Muscle layer of duodenum (tissue), 2 donors: ENCODE data around the gene SLC25A25.

Experiments
- H3K27ac ChIP-seq: one replicate; pipeline ENCODE4 v1.7.0; 2013; ENCODE audit warnings: mild to moderate bottlenecking, low read length
- H3K27me3 ChIP-seq: one replicate; pipeline ENCODE4 v1.7.0; 2013; ENCODE audit warnings: low read depth, mild to moderate bottlenecking, control low read depth, low read length
- H3K36me3 ChIP-seq, 2 donors: one replicate each; pipeline ENCODE4 v1.7.0; 2013; ENCODE audit warnings: low read length in 2 of 2, control low read depth in 1 of 2, mild to moderate bottlenecking in 1 of 2; ENCODE audit not compliant: insufficient read depth in 2 of 2, control insufficient read depth in 1 of 2
- H3K4me1 ChIP-seq, 2 donors: one replicate each; pipeline ENCODE4 v1.7.0; 2013; ENCODE audit warnings: low read length in 2 of 2, mild to moderate bottlenecking in 2 of 2, control low read depth in 1 of 2, moderate library complexity in 1 of 2; ENCODE audit not compliant: insufficient read depth in 2 of 2, control insufficient read depth in 1 of 2
- H3K4me3 ChIP-seq, 2 donors: one replicate each; pipeline ENCODE4 v1.7.0; 2013; ENCODE audit warnings: low read length in 2 of 2, low read depth in 1 of 2, mild to moderate bottlenecking in 1 of 2
- H3K9me3 ChIP-seq, 2 donors: one replicate each; pipeline ENCODE4 v1.7.0; 2013; ENCODE audit warnings: low read length in 2 of 2, control low read depth in 1 of 2, mild to moderate bottlenecking in 1 of 2; ENCODE audit not compliant: control insufficient read depth in 1 of 2
- donor health status: healthy.

Gene SLC25A25

GRCh38 chr9:128093011-128093410 lies 25.0 kb downstream of the SLC25A25 start:
- H3K9me3 ChIP-seq = no peaks in the 10 kb centered on the region

GRCh38 chr9:128094166-128094949 lies 26.3 kb downstream of the SLC25A25 start:
- peak overlapping the region in 1 of 2 donors; percentile 33 for H3K4me3 ChIP-seq
- peak overlapping the region; percentile 98 for H3K27ac ChIP-seq
- H3K27me3 ChIP-seq = no peaks in the 10 kb centered on the region
- H3K36me3 ChIP-seq = peaks cover 3 to 10% of the 10 kb centered on the region in 2 donors
- H3K4me1 ChIP-seq = peaks cover 24 to 52% of the 10 kb centered on the region in 2 donors
- H3K9me3 ChIP-seq = no peaks in the 10 kb centered on the region

More at GRCh38 chr9:128093011-128093410, 25.0 kb downstream of the SLC25A25 start:
- Histone ChIP-seq H3K27ac (peak overlapping the region; percentile 98), H3K4me3 (no peak overlapping the region), H3K4me1 (peaks cover 25 to 51% of the 10 kb centered on the region in 2 donors), H3K36me3 (peaks cover 0 to 5% of the 10 kb centered on the region in 2 donors), H3K27me3 (no peaks in the 10 kb centered on the region)

GRCh38 chr9:128094950-128095544 lies 27.0 kb downstream of the SLC25A25 start:
- Histone ChIP-seq H3K36me3 (peaks cover 3 to 10% of the 10 kb centered on the region in 2 donors), H3K4me3 (peak overlapping the region in 1 of 2 donors; percentile 33), H3K27ac (peak overlapping the region; percentile 98), H3K4me1 (peaks cover 24 to 58% of the 10 kb centered on the region in 2 donors), H3K27me3 (no peaks in the 10 kb centered on the region), H3K9me3 (no peaks in the 10 kb centered on the region)

DNA sequence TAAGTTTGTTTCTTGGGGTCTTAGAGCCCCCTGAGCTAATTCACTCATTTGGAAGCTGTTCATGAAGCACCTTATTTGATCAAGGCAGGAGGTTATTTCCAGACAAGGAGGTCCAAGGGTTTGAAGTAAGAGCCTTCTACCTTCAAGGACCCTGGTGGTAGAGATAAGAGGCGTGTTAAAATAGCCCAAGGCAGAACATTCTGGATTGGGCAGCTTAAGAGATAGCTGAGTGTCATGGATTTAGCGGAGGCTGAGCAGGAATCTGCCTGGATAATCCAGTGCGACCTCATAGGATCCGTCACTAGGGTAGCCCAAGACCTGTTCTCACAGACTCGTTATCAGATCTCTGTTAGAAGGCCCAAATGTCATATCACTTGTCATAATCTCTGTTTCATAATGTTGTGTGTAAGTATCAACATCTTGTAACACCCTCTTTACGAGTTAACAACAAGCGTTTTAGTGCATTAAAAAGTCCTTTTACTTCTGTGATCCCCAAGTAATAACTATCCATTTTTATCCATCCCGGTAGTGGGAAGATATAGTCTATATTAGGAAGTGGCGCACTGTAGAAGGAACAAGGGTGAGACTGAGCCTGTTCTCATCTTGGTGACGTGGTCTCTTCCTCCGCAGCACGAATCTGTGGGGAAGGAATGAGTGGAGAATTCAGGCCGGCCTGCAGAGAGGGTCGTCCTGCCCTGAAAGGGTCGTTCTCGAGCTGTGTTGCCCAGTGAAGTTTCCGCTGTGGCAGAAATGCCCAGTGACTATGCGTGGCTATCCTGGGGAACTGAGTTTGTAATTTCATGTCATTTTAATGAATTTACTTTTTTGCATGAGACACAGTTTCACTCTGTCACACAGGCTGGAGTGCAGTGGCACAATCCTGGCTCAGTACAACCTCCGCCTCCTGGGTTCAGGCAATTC lies 28.8 kb downstream of the SLC25A25 start:
- no peak overlapping the region for H3K4me3 ChIP-seq
- H3K4me1 ChIP-seq = peaks cover 24 to 57% of the 10 kb centered on the region in 2 donors
- no peaks in the 10 kb centered on the region for H3K27me3 ChIP-seq
- H3K27ac ChIP-seq = peak overlapping the region; percentile 93
- H3K36me3 ChIP-seq = peaks cover 15 to 18% of the 10 kb centered on the region in 2 donors
- no peaks in the 10 kb centered on the region for H3K9me3 ChIP-seq

GRCh38 chr9:128097543-128098296 lies 29.7 kb downstream of the SLC25A25 start:
- peaks cover 23 to 26% of the 10 kb centered on the region in 2 donors for H3K36me3 ChIP-seq
- H3K27me3 ChIP-seq = no peaks in the 10 kb centered on the region
- no peaks in the 10 kb centered on the region for H3K9me3 ChIP-seq
- peaks cover 24 to 48% of the 10 kb centered on the region in 2 donors for H3K4me1 ChIP-seq
- H3K27ac ChIP-seq = peak overlapping the region; percentile 93
- peak overlapping the region; percentile 70 to 84 for H3K4me3 ChIP-seq

DNA sequence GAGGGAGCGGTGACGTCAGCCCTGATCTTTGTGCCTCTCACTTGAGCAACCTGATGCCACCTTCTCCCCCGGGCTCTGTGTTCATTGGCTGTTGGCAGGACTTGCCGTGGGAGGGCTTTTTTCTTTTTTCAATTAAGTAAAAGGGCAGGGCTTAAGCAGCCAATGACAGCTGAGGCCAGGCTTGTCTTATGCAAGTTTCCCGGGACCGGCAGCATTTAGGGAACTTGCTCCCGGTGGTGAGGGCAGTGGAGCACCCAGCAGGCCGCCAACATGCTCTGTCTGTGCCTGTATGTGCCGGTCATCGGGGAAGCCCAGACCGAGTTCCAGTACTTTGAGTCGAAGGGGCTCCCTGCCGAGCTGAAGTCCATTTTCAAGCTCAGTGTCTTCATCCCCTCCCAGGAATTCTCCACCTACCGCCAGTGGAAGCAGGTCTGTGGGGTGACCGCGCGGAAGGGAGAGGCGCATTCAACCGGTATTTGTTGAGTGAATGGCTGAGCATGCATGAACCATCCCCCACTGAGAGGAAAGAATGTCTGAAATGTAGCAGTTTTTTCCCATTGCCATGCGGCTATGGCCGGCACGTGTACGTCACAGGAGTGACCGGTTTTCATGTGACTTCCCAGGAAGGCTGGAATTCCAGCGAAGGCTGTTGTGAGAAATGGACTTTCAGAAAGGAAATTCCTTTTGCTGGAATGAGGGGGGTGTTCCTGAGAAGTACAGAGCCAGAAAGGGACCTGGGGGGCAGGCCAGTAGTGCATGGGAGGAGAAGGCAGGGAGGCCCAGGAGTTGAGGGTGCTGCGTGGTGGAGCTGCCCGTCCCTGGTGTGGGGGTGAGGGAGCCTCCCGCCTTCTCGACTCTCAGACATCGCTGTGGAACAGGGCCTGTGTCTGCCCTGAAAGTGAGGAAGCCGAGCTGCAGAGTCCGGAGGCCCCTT lies 30.5 kb downstream of the SLC25A25 start:
- Histone ChIP-seq H3K4me1 (peaks cover 16 to 42% of the 10 kb centered on the region in 2 donors), H3K27ac (peak overlapping the region; percentile 93), H3K36me3 (peaks cover 32 to 34% of the 10 kb centered on the region in 2 donors), H3K4me3 (peak overlapping the region; percentile 70 to 84), H3K9me3 (no peaks in the 10 kb centered on the region), H3K27me3 (no peaks in the 10 kb centered on the region)

- Histone ChIP-seq H3K9me3 (no peaks in the 10 kb centered on the region), H3K4me1 (peaks cover 15 to 39% of the 10 kb centered on the region in 2 donors), H3K4me3 (peak overlapping the region; percentile 70 to 84), H3K27me3 (no peaks in the 10 kb centered on the region), H3K36me3 (peaks cover 40 to 43% of the 10 kb centered on the region in 2 donors), H3K27ac (peak overlapping the region; percentile 93)
Measured at GRCh38 chr9:128099231-128099931, 31.3 kb downstream of the SLC25A25 start.

DNA sequence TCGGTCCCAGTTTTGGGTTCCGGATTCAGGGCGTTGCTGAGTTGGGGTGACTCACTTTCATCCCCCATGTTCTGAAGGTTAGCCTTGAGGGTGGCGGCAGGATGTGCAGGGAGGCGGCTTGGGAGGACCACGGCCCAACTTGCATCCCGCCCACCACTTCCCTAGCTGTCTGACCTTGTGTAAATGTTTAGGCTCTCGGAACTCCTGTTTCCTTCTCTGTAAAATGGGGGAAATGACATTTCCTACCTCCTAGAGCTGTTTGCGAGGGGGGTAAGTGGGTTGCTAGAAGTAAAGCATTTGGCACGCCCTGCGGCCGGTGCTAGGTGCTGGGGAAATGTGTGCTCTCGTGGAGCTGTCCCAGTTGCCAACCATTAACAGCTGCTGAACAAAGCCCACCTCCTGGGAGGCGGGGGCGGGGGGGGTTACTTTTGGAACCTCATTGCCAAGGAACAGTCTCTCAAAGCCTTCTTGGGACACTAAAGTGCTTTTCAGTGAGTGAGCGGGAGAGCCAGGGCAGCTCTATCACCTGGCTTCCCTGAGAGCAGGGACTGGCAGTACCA lies 32.0 kb downstream of the SLC25A25 start:
- H3K36me3 ChIP-seq = peaks cover 41 to 44% of the 10 kb centered on the region in 2 donors
- H3K4me1 ChIP-seq = peaks cover 9 to 34% of the 10 kb centered on the region in 2 donors
- H3K27me3 ChIP-seq = no peaks in the 10 kb centered on the region
- no peaks in the 10 kb centered on the region for H3K9me3 ChIP-seq
- peak overlapping the region; percentile 70 to 84 for H3K4me3 ChIP-seq
- H3K27ac ChIP-seq = peak overlapping the region; percentile 93

- no peaks in the 10 kb centered on the region for H3K9me3 ChIP-seq
- peaks cover 41 to 47% of the 10 kb centered on the region in 2 donors for H3K36me3 ChIP-seq
- no peaks in the 10 kb centered on the region for H3K27me3 ChIP-seq
- peak overlapping the region; percentile 93 for H3K27ac ChIP-seq
- H3K4me3 ChIP-seq = peak overlapping the region; percentile 70 to 84
- H3K4me1 ChIP-seq = peaks cover 6 to 34% of the 10 kb centered on the region in 2 donors
Measured at GRCh38 chr9:128100581-128100980, 32.5 kb downstream of the SLC25A25 start.
